Activated CD8-positive, alpha-beta T cell treated with anti-CD3 and anti-CD28 coated beads for 36 hours (primary cell): Measurements from ENCODE around the gene CACNB2. TPM values are rescaled to one million over a fixed set of nuclear protein-coding genes. Genes with fewer than 3 reads are reported as not detected.

Experiments used
- ATAC-seq: fragments of 200-7000 bp; cut with Tn5 transposase; one replicate; pipeline ENCODE4 v1.10.0; 2021; ENCODE audit warnings: mild to moderate bottlenecking, moderate library complexity
- CTCF ChIA-PET: fragments of 350-600 bp; sonication (Branson Sonifier 250); formaldehyde crosslinking; loops from one replicate; lab custom pipeline; 2021; ENCODE audit warnings: antibody characterized with exemption; lab: Charles Lee
- POLR2A ChIA-PET: fragments of 350-600 bp; sonication (Branson Sonifier 250); formaldehyde crosslinking; loops from one replicate; lab custom pipeline; 2021; ENCODE audit warnings: antibody characterized with exemption; lab: Charles Lee
- DNase-seq: peaks from one replicate; pipeline ENCODE4 v3.0.0-alpha.2; 2020
- H3K27ac Mint-ChIP-seq: one replicate; pipeline ENCODE4 v1.8.0; 2021; ENCODE audit warnings: mild to moderate bottlenecking, mixed read lengths
- H3K27me3 Mint-ChIP-seq: one replicate; pipeline ENCODE4 v1.8.0; 2021; ENCODE audit warnings: mixed read lengths
- H3K36me3 Mint-ChIP-seq: one replicate; pipeline ENCODE4 v1.8.0; 2021; ENCODE audit warnings: low read depth, mixed read lengths
- H3K4me1 Mint-ChIP-seq: one replicate; pipeline ENCODE4 v1.8.0; 2021; ENCODE audit warnings: low read depth, mixed read lengths
- H3K4me3 Mint-ChIP-seq: one replicate; pipeline ENCODE4 v1.8.0; 2021; ENCODE audit warnings: mild to moderate bottlenecking, moderate library complexity, mixed read lengths
- H3K9me3 Mint-ChIP-seq: one replicate; pipeline ENCODE4 v1.8.0; 2021; ENCODE audit warnings: mixed read lengths
- intact Hi-C: fragments of 100-400 bp; cut with micrococcal nuclease; formaldehyde crosslinking; loops from one replicate; pipeline ENCODE4 v1.10.0; 2022
- total RNA-seq, 2 experiments: library from RNA; stranded (reverse); gene quantifications; one replicate each; pipeline ENCODE4 v1.2.3, GENCODE V29; 2021
- TF ChIP-seq, protein P1 (sequence below): fragments of 200-600 bp; IDR thresholded peaks from one replicate; pipeline ENCODE4 v1.8.0; 2022; ENCODE audit warnings: antibody characterized with exemption, mild to moderate bottlenecking

Gene CACNB2
- total RNA-seq, 2 experiments from 2014 or later, result not detected

DNA sequence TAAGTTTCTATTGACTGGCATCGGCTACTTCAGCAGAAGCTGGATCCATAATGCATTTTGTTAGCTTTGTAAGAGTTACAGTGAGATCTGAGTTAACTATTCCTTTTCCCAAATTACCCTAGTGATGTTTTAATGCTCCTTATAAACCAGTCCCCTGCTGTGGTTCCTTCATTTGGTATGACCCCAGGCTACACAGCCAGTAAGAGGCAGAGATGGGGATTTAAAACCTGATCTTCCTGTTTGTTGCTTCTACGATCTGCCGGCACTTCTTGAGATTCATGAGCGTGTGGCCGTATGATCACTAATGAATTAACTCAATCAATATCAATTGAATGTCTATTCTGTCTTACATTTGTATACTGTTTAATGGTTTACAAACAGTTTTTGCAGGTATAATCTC, 86.1 kb downstream of the CACNB2 start:
- ChIA-PET POLR2A (no interaction called here), CTCF (no interaction called here)
- no peak overlapping the region for H3K4me3 Mint-ChIP-seq
- intact Hi-C loops, result no loop called here
- H3K27ac Mint-ChIP-seq, result no peak overlapping the region
- DNase-seq (no peak), ATAC-seq (no peak)
- no peaks in the 10 kb centered on the region for H3K9me3 Mint-ChIP-seq
- peaks cover 2% of the 10 kb centered on the region for H3K27me3 Mint-ChIP-seq
- H3K4me1 Mint-ChIP-seq, result no peaks in the 10 kb centered on the region
- TF ChIP-seq, protein P1, sequence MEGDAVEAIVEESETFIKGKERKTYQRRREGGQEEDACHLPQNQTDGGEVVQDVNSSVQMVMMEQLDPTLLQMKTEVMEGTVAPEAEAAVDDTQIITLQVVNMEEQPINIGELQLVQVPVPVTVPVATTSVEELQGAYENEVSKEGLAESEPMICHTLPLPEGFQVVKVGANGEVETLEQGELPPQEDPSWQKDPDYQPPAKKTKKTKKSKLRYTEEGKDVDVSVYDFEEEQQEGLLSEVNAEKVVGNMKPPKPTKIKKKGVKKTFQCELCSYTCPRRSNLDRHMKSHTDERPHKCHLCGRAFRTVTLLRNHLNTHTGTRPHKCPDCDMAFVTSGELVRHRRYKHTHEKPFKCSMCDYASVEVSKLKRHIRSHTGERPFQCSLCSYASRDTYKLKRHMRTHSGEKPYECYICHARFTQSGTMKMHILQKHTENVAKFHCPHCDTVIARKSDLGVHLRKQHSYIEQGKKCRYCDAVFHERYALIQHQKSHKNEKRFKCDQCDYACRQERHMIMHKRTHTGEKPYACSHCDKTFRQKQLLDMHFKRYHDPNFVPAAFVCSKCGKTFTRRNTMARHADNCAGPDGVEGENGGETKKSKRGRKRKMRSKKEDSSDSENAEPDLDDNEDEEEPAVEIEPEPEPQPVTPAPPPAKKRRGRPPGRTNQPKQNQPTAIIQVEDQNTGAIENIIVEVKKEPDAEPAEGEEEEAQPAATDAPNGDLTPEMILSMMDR, result no peak
- no peaks in the 10 kb centered on the region for H3K36me3 Mint-ChIP-seq

DNA sequence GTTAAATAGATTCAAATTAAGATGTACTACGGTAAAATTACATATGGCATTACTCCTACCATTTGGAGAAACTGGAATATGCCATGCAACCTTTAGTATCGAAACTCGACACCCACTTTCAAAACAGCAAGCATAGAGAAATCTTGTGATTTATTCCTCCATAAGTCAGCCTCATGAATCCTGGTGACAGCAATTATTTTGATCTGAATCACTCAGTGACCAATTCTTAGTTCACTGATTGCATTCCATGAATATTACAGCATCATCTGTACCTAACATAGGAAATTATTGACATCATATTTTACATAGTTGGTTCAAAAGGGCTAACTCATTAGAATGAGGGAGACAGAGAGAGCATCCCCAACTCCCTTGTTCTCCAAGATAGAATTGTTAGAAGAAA, 89.6 kb downstream of the CACNB2 start:
- CTCF ChIA-PET, result no interaction called here
- Mint-ChIP-seq H3K4me3 (no peak overlapping the region), H3K4me1 (no peaks in the 10 kb centered on the region), H3K27me3 (peaks cover 5% of the 10 kb centered on the region), H3K36me3 (no peaks in the 10 kb centered on the region), H3K27ac (no peak overlapping the region), H3K9me3 (no peaks in the 10 kb centered on the region)
- no peak for DNase-seq
- intact Hi-C loops, result no loop called here
- POLR2A ChIA-PET, result no interaction called here
- ATAC-seq, result no peak
- TF ChIP-seq, protein P1, result no peak

DNA sequence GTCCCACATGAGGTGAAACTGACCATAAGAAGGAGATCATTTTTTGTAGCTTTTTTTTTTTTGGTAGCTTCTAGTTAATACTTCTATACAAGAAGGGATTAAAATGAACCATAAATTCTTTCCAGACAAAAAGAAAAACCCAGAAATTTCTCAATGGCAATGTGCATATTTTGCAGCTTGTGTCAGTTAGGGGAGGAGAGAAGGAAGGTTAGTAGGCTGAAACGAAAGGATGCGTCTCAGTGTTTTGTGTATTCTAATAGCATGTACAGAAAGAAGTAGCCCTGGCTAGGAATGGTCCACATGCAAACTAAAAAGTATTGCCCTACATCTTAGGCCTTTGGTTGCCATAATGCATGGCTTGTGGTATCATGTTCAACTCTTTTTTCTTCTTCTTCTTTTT, 90.6 kb downstream of the CACNB2 start:
- Mint-ChIP-seq H3K4me1 (no peaks in the 10 kb centered on the region), H3K27ac (no peak overlapping the region), H3K9me3 (no peaks in the 10 kb centered on the region), H3K4me3 (no peak overlapping the region), H3K36me3 (no peaks in the 10 kb centered on the region), H3K27me3 (peaks cover 5% of the 10 kb centered on the region)
- ChIA-PET POLR2A (no interaction called here), CTCF (no interaction called here)
- no peak for ATAC-seq
- intact Hi-C loops, result no loop called here
- TF ChIP-seq, protein P1, result no peak
- DNase-seq, result no peak

DNA sequence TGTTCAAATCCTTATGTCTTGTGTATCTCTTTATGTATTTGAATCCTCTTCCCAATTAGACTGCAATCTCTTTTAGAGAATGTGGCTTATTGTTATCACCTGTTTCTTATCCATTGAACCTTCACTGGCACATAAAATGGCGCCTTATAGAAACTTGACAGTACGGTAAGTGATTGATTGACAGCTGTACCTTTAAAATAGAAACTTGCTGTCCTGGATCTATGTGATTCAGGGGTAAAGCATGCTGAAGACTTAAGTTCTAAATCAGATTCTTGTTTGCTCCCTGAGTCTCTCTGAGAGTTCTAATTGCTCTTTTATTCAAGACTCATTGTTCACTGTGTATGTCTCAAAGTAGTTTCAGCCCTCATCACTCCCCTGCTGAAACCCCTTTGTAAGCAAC, 91.3 kb downstream of the CACNB2 start:
- intact Hi-C loops, result no loop called here
- DNase-seq (no peak), ATAC-seq (no peak)
- TF ChIP-seq, protein P1, result no peak
- Mint-ChIP-seq H3K27me3 (peaks cover 5% of the 10 kb centered on the region), H3K36me3 (no peaks in the 10 kb centered on the region), H3K9me3 (no peaks in the 10 kb centered on the region), H3K4me3 (no peak overlapping the region), H3K4me1 (no peaks in the 10 kb centered on the region), H3K27ac (no peak overlapping the region)
- CTCF ChIA-PET, result no interaction called here
- POLR2A ChIA-PET, result no interaction called here

DNA sequence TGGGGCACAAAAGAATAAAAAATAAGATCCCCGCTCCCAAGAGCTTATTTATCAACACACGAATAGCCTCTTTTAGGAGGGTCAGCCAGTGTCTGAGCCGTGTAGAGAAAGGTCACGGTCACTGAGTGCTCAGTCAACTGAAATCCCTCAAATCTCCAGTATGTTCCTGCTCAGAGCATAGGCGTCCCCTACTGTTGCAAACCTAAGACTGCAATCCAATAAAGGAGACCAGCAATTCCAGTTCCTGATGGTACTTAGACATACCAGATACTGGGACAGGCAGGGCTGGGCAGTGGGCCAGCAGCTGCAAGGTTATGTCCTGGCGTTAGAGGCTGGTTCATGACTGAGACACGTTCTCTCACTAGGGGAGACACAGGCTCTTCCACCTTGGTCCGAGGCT, 93.6 kb downstream of the CACNB2 start:
- Mint-ChIP-seq H3K27ac (no peak overlapping the region), H3K36me3 (no peaks in the 10 kb centered on the region), H3K27me3 (peaks cover 4% of the 10 kb centered on the region), H3K4me1 (no peaks in the 10 kb centered on the region), H3K4me3 (no peak overlapping the region), H3K9me3 (no peaks in the 10 kb centered on the region)
- ATAC-seq (no peak), DNase-seq (no peak)
- CTCF ChIA-PET, result no interaction called here
- POLR2A ChIA-PET, result no interaction called here
- TF ChIP-seq, protein P1, result no peak
- intact Hi-C loops, result no loop called here
